ENCODE data around the gene DHX15.
"Not testable (repeated sequence)": the region's sequence is repeated elsewhere in the genome, so short reads cannot be mapped to it uniquely, and the experiment has no call there.

The DHX15 gene

GRCh38 chr4:24508541-24508940, 75.8 kb downstream of the DHX15 start:
- Histone ChIP-seq H3K9me2 (replicated peaks; ENCODE audit: low read depth, low read length) (no peaks in the 10 kb centered on the region), H3K9ac (ENCODE audit: low read depth, low read length, poor library complexity, severe bottlenecking) (no peak overlapping the region), H2AFZ (ENCODE audit: low read length) (no peak overlapping the region), H3K79me2 (ENCODE audit: insufficient read depth, low read length) (no peaks in the 10 kb centered on the region), H3F3A (ENCODE audit: low read depth) (no peaks in the 10 kb centered on the region), H3K36me3 (ENCODE audit: insufficient read depth, low read length) (no peaks in the 10 kb centered on the region), H3K27me3 (ENCODE audit: insufficient read depth, low read length, poor library complexity, severe bottlenecking) (no peaks in the 10 kb centered on the region), H3K9me3 (ENCODE audit: insufficient read depth, low read depth, low read length) (no peaks in the 10 kb centered on the region), H3K4me2 (ENCODE audit: low read depth, low read length, poor library complexity, severe bottlenecking) (no peak overlapping the region), H4K20me1 (ENCODE audit: insufficient read depth, low read length, poor library complexity, severe bottlenecking) (no peaks in the 10 kb centered on the region), H3K4me1 (ENCODE audit: insufficient read depth, low read length, poor library complexity, severe bottlenecking) (no peaks in the 10 kb centered on the region), H3K4me3 (ENCODE audit: low read length, poor library complexity, severe bottlenecking) (no peak overlapping the region)
- no peak for TF ChIP-seq EZH2phosphoT487 (IDR thresholded peaks at IDR 0.05; ENCODE audit: borderline replicate concordance)
- TF ChIP-seq, protein P1, sequence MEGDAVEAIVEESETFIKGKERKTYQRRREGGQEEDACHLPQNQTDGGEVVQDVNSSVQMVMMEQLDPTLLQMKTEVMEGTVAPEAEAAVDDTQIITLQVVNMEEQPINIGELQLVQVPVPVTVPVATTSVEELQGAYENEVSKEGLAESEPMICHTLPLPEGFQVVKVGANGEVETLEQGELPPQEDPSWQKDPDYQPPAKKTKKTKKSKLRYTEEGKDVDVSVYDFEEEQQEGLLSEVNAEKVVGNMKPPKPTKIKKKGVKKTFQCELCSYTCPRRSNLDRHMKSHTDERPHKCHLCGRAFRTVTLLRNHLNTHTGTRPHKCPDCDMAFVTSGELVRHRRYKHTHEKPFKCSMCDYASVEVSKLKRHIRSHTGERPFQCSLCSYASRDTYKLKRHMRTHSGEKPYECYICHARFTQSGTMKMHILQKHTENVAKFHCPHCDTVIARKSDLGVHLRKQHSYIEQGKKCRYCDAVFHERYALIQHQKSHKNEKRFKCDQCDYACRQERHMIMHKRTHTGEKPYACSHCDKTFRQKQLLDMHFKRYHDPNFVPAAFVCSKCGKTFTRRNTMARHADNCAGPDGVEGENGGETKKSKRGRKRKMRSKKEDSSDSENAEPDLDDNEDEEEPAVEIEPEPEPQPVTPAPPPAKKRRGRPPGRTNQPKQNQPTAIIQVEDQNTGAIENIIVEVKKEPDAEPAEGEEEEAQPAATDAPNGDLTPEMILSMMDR (conservative IDR thresholded peaks at IDR 0.05; ENCODE audit: low read length): no peak

DNA sequence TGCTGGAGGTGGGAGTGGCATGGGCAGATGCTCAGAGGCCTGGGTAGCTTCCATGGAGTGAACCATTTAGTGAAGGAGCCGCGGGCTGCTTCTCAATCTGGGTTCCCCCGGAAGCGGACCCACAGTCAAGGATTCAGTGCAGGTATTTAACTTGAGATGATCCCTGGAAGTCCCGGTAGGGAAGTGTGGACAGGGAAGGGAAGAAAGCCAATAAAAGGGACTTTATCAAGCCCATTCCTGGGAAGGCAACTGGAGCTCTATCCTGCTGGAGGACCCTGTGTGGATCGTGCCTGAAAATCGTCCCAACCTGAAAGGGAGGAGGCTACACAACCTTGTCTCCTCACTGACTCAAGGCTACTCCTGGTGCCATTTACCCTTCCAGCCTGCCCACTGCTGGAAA, 76.9 kb downstream of the DHX15 start:
- Histone ChIP-seq H3K4me3 (ENCODE audit: low read length, poor library complexity, severe bottlenecking) (no peak overlapping the region), H3K9ac (ENCODE audit: low read depth, low read length, poor library complexity, severe bottlenecking) (no peak overlapping the region), H3K79me2 (ENCODE audit: insufficient read depth, low read length) (no peaks in the 10 kb centered on the region), H3K36me3 (ENCODE audit: insufficient read depth, low read length) (no peaks in the 10 kb centered on the region), H3K4me1 (ENCODE audit: insufficient read depth, low read length, poor library complexity, severe bottlenecking) (no peaks in the 10 kb centered on the region), H3K4me2 (ENCODE audit: low read depth, low read length, poor library complexity, severe bottlenecking) (no peak overlapping the region), H4K20me1 (ENCODE audit: insufficient read depth, low read length, poor library complexity, severe bottlenecking) (no peaks in the 10 kb centered on the region), H3K9me2 (replicated peaks; ENCODE audit: low read depth, low read length) (no peaks in the 10 kb centered on the region), H3K9me3 (ENCODE audit: insufficient read depth, low read depth, low read length) (no peaks in the 10 kb centered on the region), H2AFZ (ENCODE audit: low read length) (no peak overlapping the region), H3F3A (ENCODE audit: low read depth) (no peaks in the 10 kb centered on the region), H3K27me3 (ENCODE audit: insufficient read depth, low read length, poor library complexity, severe bottlenecking) (no peaks in the 10 kb centered on the region)
- TF ChIP-seq EZH2phosphoT487 (IDR thresholded peaks at IDR 0.05; ENCODE audit: borderline replicate concordance): no peak
- TF ChIP-seq, protein P1 (conservative IDR thresholded peaks at IDR 0.05; ENCODE audit: low read length): no peak

GRCh38 chr4:24503090-24503489, 81.3 kb downstream of the DHX15 start:
- not testable (repeated sequence) for H3K79me2 ChIP-seq (ENCODE audit: insufficient read depth, low read length); H4K20me1 ChIP-seq (ENCODE audit: insufficient read depth, low read length, poor library complexity, severe bottlenecking); H3K27me3 ChIP-seq (ENCODE audit: insufficient read depth, low read length, poor library complexity, severe bottlenecking); H3K4me2 ChIP-seq (ENCODE audit: low read depth, low read length, poor library complexity, severe bottlenecking); H2AFZ ChIP-seq (ENCODE audit: low read length); H3K9me2 ChIP-seq (replicated peaks; ENCODE audit: low read depth, low read length); H3K36me3 ChIP-seq (ENCODE audit: insufficient read depth, low read length); H3K4me3 ChIP-seq (ENCODE audit: low read length, poor library complexity, severe bottlenecking); H3K9ac ChIP-seq (ENCODE audit: low read depth, low read length, poor library complexity, severe bottlenecking); H3K9me3 ChIP-seq (ENCODE audit: insufficient read depth, low read depth, low read length); H3K4me1 ChIP-seq (ENCODE audit: insufficient read depth, low read length, poor library complexity, severe bottlenecking); H3F3A ChIP-seq (ENCODE audit: low read depth)

DNA sequence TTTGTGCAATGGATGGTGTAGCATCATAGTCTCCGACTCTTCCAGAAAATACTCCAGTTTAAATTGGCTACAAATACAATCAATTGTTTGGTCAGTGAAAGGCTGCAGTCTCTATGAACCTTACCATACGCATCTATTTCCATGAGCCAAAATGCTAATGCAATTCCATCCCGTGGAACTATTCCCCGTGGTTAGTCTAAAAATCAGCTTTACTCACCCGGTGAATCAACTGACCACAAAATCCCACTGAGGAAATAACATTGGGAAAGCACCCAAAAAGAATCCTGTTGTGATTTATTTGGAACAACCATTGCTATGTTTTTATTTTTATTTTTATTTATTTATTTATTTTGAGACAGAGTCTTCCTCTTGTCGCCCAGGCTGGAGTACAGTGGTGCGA, 87.1 kb downstream of the DHX15 start:
- Histone ChIP-seq H3K4me1 (ENCODE audit: insufficient read depth, low read length, poor library complexity, severe bottlenecking) (no peaks in the 10 kb centered on the region), H3K9me3 (ENCODE audit: insufficient read depth, low read depth, low read length) (no peaks in the 10 kb centered on the region), H3K79me2 (ENCODE audit: insufficient read depth, low read length) (no peaks in the 10 kb centered on the region), H3K27me3 (ENCODE audit: insufficient read depth, low read length, poor library complexity, severe bottlenecking) (no peaks in the 10 kb centered on the region), H4K20me1 (ENCODE audit: insufficient read depth, low read length, poor library complexity, severe bottlenecking) (no peaks in the 10 kb centered on the region), H3K4me3 (ENCODE audit: low read length, poor library complexity, severe bottlenecking) (no peak overlapping the region), H2AFZ (ENCODE audit: low read length) (no peak overlapping the region), H3K9ac (ENCODE audit: low read depth, low read length, poor library complexity, severe bottlenecking) (no peak overlapping the region), H3F3A (ENCODE audit: low read depth) (no peaks in the 10 kb centered on the region), H3K4me2 (ENCODE audit: low read depth, low read length, poor library complexity, severe bottlenecking) (no peak overlapping the region), H3K9me2 (replicated peaks; ENCODE audit: low read depth, low read length) (no peaks in the 10 kb centered on the region), H3K36me3 (ENCODE audit: insufficient read depth, low read length) (no peaks in the 10 kb centered on the region)
- no peak for TF ChIP-seq EZH2phosphoT487 (IDR thresholded peaks at IDR 0.05; ENCODE audit: borderline replicate concordance)
- TF ChIP-seq, protein P1 (conservative IDR thresholded peaks at IDR 0.05; ENCODE audit: low read length): no peak

All from Loucy (cell line).